Endothelial cell (in vitro differentiated cells): ENCODE data around the gene NR1H2. TPM values are rescaled to one million over a fixed set of nuclear protein-coding genes. Genes with fewer than 3 reads are reported as not detected.
A peak's percentile ranks its signal among the peaks of the same experiment; 100 is the strongest.

Experiments
- DNase-seq: peaks from one replicate; pipeline ENCODE4 v3.0.0; 2021; ENCODE audit warnings: low spot score
- H3K27ac Mint-ChIP-seq: one replicate; pipeline ENCODE4 v1.8.0; 2021; ENCODE audit warnings: mixed read lengths, inconsistent platforms; ENCODE audit not compliant: unreplicated experiment
- H3K27me3 Mint-ChIP-seq: one replicate; pipeline ENCODE4 v1.8.0; 2021; ENCODE audit warnings: mild to moderate bottlenecking, moderate library complexity, mixed read lengths, inconsistent platforms; ENCODE audit not compliant: unreplicated experiment
- H3K36me3 Mint-ChIP-seq: one replicate; pipeline ENCODE4 v1.8.0; 2021; ENCODE audit warnings: mild to moderate bottlenecking, low read depth, mixed read lengths, inconsistent platforms; ENCODE audit not compliant: unreplicated experiment
- H3K4me1 Mint-ChIP-seq: one replicate; pipeline ENCODE4 v1.8.0; 2021; ENCODE audit warnings: mild to moderate bottlenecking, mixed read lengths, inconsistent platforms; ENCODE audit not compliant: unreplicated experiment
- H3K4me3 Mint-ChIP-seq: one replicate; pipeline ENCODE4 v1.8.0; 2021; ENCODE audit warnings: mild to moderate bottlenecking, mixed read lengths, inconsistent platforms; ENCODE audit not compliant: unreplicated experiment
- H3K9me3 Mint-ChIP-seq: one replicate; pipeline ENCODE4 v1.8.0; 2021; ENCODE audit warnings: mixed read lengths, inconsistent platforms; ENCODE audit not compliant: unreplicated experiment
- total RNA-seq: library from RNA; stranded (reverse); fragmentation: NEBNext Ultra II Directional; extraction: Animal tissue kit (Norgen Biotek cat#: 25700); gene quantifications from one replicate; pipeline ENCODE4 v1.2.1, GENCODE V29; 2021; ENCODE audit not compliant: unreplicated experiment
- TF ChIP-seq, protein P1 (sequence below): fragments of 200-600 bp; sonication (generic); IDR thresholded peaks from one replicate; pipeline ENCODE4 v1.5.0; 2021; ENCODE audit warnings: antibody characterized with exemption; ENCODE audit not compliant: unreplicated experiment

The NR1H2 gene
- total RNA-seq, 1 donor from 2014 or later = 21.6 TPM

DNA sequence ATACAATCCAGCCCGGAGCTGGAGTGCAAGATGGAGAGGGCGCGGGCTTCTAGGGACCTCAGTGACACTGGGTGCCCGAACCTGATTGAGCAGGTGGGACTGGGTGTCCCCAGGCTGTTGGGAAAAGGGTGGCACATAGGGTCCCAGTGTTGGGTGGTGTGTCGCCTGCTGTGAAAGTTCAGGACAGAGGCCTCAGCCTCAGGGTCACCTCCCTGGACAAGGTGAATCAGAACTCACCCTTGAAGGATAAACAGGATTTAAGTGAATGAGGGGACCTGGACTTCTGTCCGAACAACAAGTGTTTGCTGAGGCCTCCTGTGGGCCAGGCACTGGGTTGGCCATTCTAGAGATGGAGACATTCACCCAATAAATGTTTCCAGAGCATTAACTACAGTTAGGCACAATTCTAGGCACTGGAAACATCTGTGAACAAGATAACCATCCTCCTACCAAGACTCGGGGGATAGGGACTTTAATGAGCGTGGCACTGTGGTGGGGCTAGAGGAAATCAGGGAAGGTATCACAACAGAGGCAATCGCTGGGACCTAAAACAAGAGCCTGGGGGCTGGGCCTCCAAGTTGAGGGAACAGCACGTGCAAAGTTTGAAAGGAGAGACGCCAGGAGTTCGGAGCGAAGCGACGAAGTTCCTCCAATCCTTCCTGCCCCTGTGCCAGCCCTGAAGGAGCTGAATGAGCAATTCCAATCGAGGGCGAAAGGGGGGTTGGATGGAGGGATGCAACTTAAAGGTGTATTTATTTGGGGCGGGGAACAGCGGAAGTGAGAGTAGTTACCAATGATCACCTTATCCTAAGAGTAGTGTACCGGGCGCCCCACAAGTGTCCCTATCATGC lies 7.0 kb downstream of the NR1H2 start:
- Mint-ChIP-seq H3K4me1 (peaks cover 16% of the 10 kb centered on the region), H3K27me3 (peaks cover 23% of the 10 kb centered on the region)
- no peak for DNase-seq

DNA sequence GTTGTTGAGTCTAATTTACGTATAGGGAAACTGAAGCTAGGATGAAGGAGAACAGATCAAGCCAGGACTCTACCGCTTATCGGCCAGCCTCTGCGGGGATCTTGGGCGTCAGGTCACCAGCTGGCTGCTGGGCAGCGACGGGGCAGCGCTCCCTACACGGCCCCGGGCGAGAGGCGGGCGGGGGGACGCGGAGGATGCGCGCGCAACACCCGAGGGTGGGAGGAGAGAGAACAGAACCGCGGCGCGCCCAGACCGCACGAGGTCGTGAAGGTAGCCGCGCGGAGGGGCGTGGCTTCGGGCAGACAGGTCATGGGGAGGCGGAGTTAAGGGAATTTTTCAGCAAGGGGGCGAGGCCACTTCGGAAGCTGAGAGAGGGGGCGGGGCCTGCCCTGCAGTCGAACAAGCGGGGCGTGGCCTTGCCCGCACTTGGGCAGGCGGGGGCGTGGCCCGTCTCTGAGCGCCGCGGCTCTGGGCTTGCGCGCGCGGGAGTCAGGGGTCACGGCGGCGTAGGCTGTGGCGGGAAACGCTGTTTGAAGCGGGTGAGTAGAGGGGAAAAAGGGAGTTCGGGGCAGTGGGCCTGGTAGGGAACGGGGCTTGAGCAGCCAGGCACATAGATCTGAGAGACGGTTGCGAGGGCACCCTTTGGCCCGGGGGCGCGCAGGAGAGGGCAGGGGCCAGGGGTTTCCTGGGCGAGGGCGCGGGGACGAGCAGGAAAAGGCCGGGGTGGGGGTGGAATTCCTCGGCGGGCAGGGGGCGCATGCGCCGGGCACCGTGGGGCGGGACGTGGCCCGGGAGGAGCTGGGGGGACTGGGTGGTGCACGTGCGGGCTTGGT lies 7.8 kb downstream of the NR1H2 start, which contains the start of gene POLD1:
TSS of gene POLD1 (plus strand) at position 496 of the 833 bp plus-strand sequence. CDS start 14,505 bp downstream, outside the sequence.
- H3K27me3 Mint-ChIP-seq = peaks cover 23% of the 10 kb centered on the region
- TF ChIP-seq, protein P1, sequence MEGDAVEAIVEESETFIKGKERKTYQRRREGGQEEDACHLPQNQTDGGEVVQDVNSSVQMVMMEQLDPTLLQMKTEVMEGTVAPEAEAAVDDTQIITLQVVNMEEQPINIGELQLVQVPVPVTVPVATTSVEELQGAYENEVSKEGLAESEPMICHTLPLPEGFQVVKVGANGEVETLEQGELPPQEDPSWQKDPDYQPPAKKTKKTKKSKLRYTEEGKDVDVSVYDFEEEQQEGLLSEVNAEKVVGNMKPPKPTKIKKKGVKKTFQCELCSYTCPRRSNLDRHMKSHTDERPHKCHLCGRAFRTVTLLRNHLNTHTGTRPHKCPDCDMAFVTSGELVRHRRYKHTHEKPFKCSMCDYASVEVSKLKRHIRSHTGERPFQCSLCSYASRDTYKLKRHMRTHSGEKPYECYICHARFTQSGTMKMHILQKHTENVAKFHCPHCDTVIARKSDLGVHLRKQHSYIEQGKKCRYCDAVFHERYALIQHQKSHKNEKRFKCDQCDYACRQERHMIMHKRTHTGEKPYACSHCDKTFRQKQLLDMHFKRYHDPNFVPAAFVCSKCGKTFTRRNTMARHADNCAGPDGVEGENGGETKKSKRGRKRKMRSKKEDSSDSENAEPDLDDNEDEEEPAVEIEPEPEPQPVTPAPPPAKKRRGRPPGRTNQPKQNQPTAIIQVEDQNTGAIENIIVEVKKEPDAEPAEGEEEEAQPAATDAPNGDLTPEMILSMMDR = no peak
- no peaks in the 10 kb centered on the region for H3K9me3 Mint-ChIP-seq

More for the DNA sequence above, 7.0 kb downstream of the NR1H2 start:
- TF ChIP-seq, protein P1 = no peak
- peak overlapping the region; percentile 94 for H3K4me3 Mint-ChIP-seq
- no peaks in the 10 kb centered on the region for H3K9me3 Mint-ChIP-seq
- H3K36me3 Mint-ChIP-seq = peaks cover 46% of the 10 kb centered on the region
- H3K27ac Mint-ChIP-seq = peak overlapping the region; percentile 79

GRCh38 chr19:50384685-50385535 lies 8.7 kb downstream of the NR1H2 start:
- Mint-ChIP-seq H3K27me3 (peaks cover 19% of the 10 kb centered on the region), H3K27ac (peak overlapping the region; percentile 65), H3K9me3 (no peaks in the 10 kb centered on the region), H3K4me1 (peaks cover 16% of the 10 kb centered on the region), H3K36me3 (peaks cover 37% of the 10 kb centered on the region), H3K4me3 (peak overlapping the region; percentile 94)
- DNase-seq = no peak
- TF ChIP-seq, protein P1 = no peak

More for the DNA sequence above, 7.8 kb downstream of the NR1H2 start, which contains the start of gene POLD1:
- Mint-ChIP-seq H3K4me3 (peak within 1 kb of the TSS; percentile 94), H3K4me1 (peaks cover 16% of the 10 kb centered on the region), H3K36me3 (peaks cover 45% of the 10 kb centered on the region), H3K27ac (peak within 1 kb of the TSS; percentile 79)
- peak; percentile 98 for DNase-seq

GRCh38 chr19:50387176-50387867 lies 11.1 kb downstream of the NR1H2 start:
- Mint-ChIP-seq H3K9me3 (no peaks in the 10 kb centered on the region), H3K36me3 (peaks cover 33% of the 10 kb centered on the region), H3K27me3 (peaks cover 13% of the 10 kb centered on the region), H3K4me3 (peak overlapping the region; percentile 37), H3K4me1 (peaks cover 16% of the 10 kb centered on the region), H3K27ac (no peak overlapping the region)
- TF ChIP-seq, protein P1 = no peak
- DNase-seq = no peak
